A549 (cell line): ENCODE data around the gene FHIT.

Source experiments
- CTCF ChIP-seq: fragments of >200 bp; sonication (Bioruptor Twin); formaldehyde crosslinking; IDR thresholded peaks from 3 replicates; pipeline ENCODE4 v1.5.1; 2016
- MAZ ChIP-seq: fragments of 150-350 bp; IDR thresholded peaks from 2 replicates; pipeline ENCODE4 v1.6.1; 2014; ENCODE audit warnings: antibody characterized with exemption, low read depth, low read length, borderline replicate concordance
- NFE2L2 ChIP-seq: fragments of 150-350 bp; conservative IDR thresholded peaks from 2 replicates; pipeline ENCODE4 v1.6.1; 2014; ENCODE audit warnings: low read length
- PBX3 ChIP-seq: IDR thresholded peaks from 2 replicates; pipeline ENCODE4 v1.6.1; 2012
- POLR2A ChIP-seq: IDR thresholded peaks from 2 replicates; pipeline ENCODE4 v1.6.1; 2012; ENCODE audit warnings: mild to moderate bottlenecking, low read length
- REST ChIP-seq: fragments of 200-600 bp; sonication (generic); IDR thresholded peaks from 2 replicates; pipeline ENCODE4 v1.6.1; 2016; ENCODE audit warnings: antibody characterized with exemption, mild to moderate bottlenecking, moderate library complexity
- RFX5 ChIP-seq: fragments of 450-650 bp; IDR thresholded peaks from 2 replicates; pipeline ENCODE4 v1.7.1; 2014; ENCODE audit warnings: antibody characterized with exemption, mild to moderate bottlenecking, moderate library complexity
- TFCP2L1 ChIP-seq: fragments of 250-450 bp; sonication (Bioruptor Pico); IDR thresholded peaks from 2 replicates; pipeline ENCODE4 v1.5.0; 2021; ENCODE audit warnings: mild to moderate bottlenecking
- USF2 ChIP-seq: fragments of 450-650 bp; IDR thresholded peaks from 2 replicates; pipeline ENCODE4 v1.6.1; 2014; ENCODE audit warnings: antibody characterized with exemption

GRCh38 chr3:60801307-60801706, 449.9 kb downstream of the FHIT start:
- TF ChIP-seq CTCF (no peak), NFE2L2 (no peak), MAZ (no peak), POLR2A (no peak), REST (no peak), RFX5 (no peak), USF2 (no peak), PBX3 (no peak), TFCP2L1 (CRISPR knock-in tag) (no peak)
